AG04450 (cell line): ENCODE results near the gene RELL1. TPM values are rescaled to one million over a fixed set of nuclear protein-coding genes. Genes with fewer than 3 reads are reported as not detected.

Experiments used
- CTCF ChIA-PET: fragments of 300-600, 350-600 bp; formaldehyde crosslinking; extraction: SDS; loops from one replicate; lab custom pipeline; 2022; ENCODE audit warnings: antibody characterized with exemption, inconsistent platforms; lab: Charles Lee
- POLR2A ChIA-PET: fragments of 350-600 bp; formaldehyde crosslinking; extraction: SDS; loops from one replicate; lab custom pipeline; 2021; ENCODE audit warnings: antibody characterized with exemption, inconsistent platforms; lab: Yijun Ruan, JAX
- DNase-seq: peaks from one replicate; pipeline ENCODE4 v3.0.0-alpha.2; 2011; ENCODE audit warnings: low read depth, low spot score
- H3K27ac ChIP-seq: one replicate; pipeline ENCODE4 v1.5.1; 2012; ENCODE audit warnings: low read depth, low read length, control low read depth
- H3K27me3 ChIP-seq: one replicate; pipeline ENCODE4 v1.6.0; 2012; ENCODE audit warnings: low read length; ENCODE audit not compliant: control insufficient read depth, insufficient read depth
- H3K4me3 ChIP-seq: 2 replicates; pipeline ENCODE4 v1.5.1; 2011; ENCODE audit warnings: mild to moderate bottlenecking, low read depth, low read length, control low read depth
- H3K9me3 ChIP-seq: 2 replicates; pipeline ENCODE4 v1.5.1; 2012; ENCODE audit warnings: low read length; ENCODE audit not compliant: control insufficient read depth, insufficient read depth
- CTCF ChIP-seq: IDR thresholded peaks from 2 replicates; pipeline ENCODE4 v1.5.1; 2011; ENCODE audit warnings: low read depth, low read length, control low read depth, inconsistent platforms
- polyA plus RNA-seq: library from polyadenylated mRNA; depleted of rRNA; stranded (reverse); fragments of >200 nt; gene quantifications from 2 replicates; pipeline ENCODE4 v1.2.3, GENCODE V29; 2011; rRNA removed
- small RNA-seq: library from RNA; depleted of rRNA; stranded (forward); fragments of <200 nt; gene quantifications from one replicate; pipeline ENCODE3, GENCODE V24; 2012; ENCODE audit warnings: low read depth; ENCODE audit not compliant: insufficient read length

Gene RELL1
- polyA plus RNA-seq, 1 experiment = 9.2 TPM

- Histone ChIP-seq H3K27ac (no peak overlapping the region), H3K27me3 (no peaks in the 10 kb centered on the region), H3K4me3 (no peak overlapping the region), H3K9me3 (no peaks in the 10 kb centered on the region)
- TF ChIP-seq CTCF = no peak
- ChIA-PET CTCF (interaction anchor here (0.6 to 1.8 kb wide), 8 partner anchors 11 to 232 kb away, joined by 3 to 11 read pairs (median 6); a partner anchor contains a TSS), POLR2A (no interaction called here)
- no peak for DNase-seq
Measured at GRCh38 chr4:37567836-37568235, 118.3 kb downstream of the RELL1 start.

- Histone ChIP-seq H3K27ac (no peak overlapping the region), H3K4me3 (no peak overlapping the region), H3K9me3 (no peaks in the 10 kb centered on the region), H3K27me3 (no peaks in the 10 kb centered on the region)
- ChIA-PET POLR2A (no interaction called here), CTCF (no interaction called here)
- no peak for DNase-seq
- no peak for TF ChIP-seq CTCF
Measured at GRCh38 chr4:37562592-37562991, 123.6 kb downstream of the RELL1 start.

GRCh38 chr4:37561803-37562207 is 124.4 kb downstream of the RELL1 start:
- no peaks in the 10 kb centered on the region for H3K27me3 ChIP-seq
- ChIA-PET POLR2A (no interaction called here), CTCF (no interaction called here)
- peak; percentile 23 for DNase-seq
- H3K27ac ChIP-seq = no peak overlapping the region
- H3K9me3 ChIP-seq = no peaks in the 10 kb centered on the region
- TF ChIP-seq CTCF = no peak
- no peak overlapping the region for H3K4me3 ChIP-seq

- ChIA-PET CTCF (no interaction called here), POLR2A (no interaction called here)
- TF ChIP-seq CTCF = no peak
- no peak overlapping the region for H3K27ac ChIP-seq
- no peak overlapping the region for H3K4me3 ChIP-seq
- H3K27me3 ChIP-seq = no peaks in the 10 kb centered on the region
- no peaks in the 10 kb centered on the region for H3K9me3 ChIP-seq
- no peak for DNase-seq
Measured at GRCh38 chr4:37561196-37561802, 124.9 kb downstream of the RELL1 start.

Small RNA genes lying within 50 kb of the gene (small RNA-seq; reads per million reads assigned to genes)
- not detected for gene RF00019

Other genes with a start within 250 kb of the RELL1 start
- 17.6 and 24.1 TPM in 2 replicates for gene PGM2, start 140.3 kb upstream of the RELL1 start, polyA plus RNA-seq
- 37.0 and 50.7 TPM in 2 replicates for gene TBC1D1, start 204.7 kb upstream of the RELL1 start, polyA plus RNA-seq